ENCODE measurements around the gene PRKAG2.
A peak's percentile ranks its signal among the peaks of the same experiment; 100 is the strongest.
"Not testable (repeated sequence)": the region's sequence is repeated elsewhere in the genome, so short reads cannot be mapped to it uniquely, and the experiment has no call there.

PRKAG2 gene

GRCh38 chr7:151784853-151785680, 91.8 kb downstream of the PRKAG2 start:
- Histone ChIP-seq H3K4me2 (ENCODE audit: low read length) (no peak overlapping the region), H3K36me3 (replicated peaks; ENCODE audit: low read depth, low read length) (no peaks in the 10 kb centered on the region), H3K9me3 (ENCODE audit: insufficient read depth, low read length) (no peaks in the 10 kb centered on the region), H3K79me2 (ENCODE audit: low read length) (no peaks in the 10 kb centered on the region), H3K27ac (ENCODE audit: low read length) (no peak overlapping the region), H3K4me1 (ENCODE audit: low read length) (peaks cover 15% of the 10 kb centered on the region), H4K20me1 (ENCODE audit: insufficient read depth, low read length) (no peaks in the 10 kb centered on the region), H3K4me3 (ENCODE audit: low read length) (no peak overlapping the region), H3K27me3 (ENCODE audit: low read depth, low read length) (peaks cover 9% of the 10 kb centered on the region; the same call in 1 of the 2 replicates), H2AFZ (ENCODE audit: low read depth, low read length) (no peak overlapping the region), H3K9ac (ENCODE audit: low read length) (no peak overlapping the region)
- no peak for TF ChIP-seq CTCF (IDR thresholded peaks at IDR 0.05; ENCODE audit: low read depth, low read length)
- no peak for TF ChIP-seq EZH2phosphoT487 (IDR thresholded peaks at IDR 0.05; ENCODE audit: low read depth)

- TF ChIP-seq EZH2phosphoT487 (IDR thresholded peaks at IDR 0.05; ENCODE audit: low read depth) = no peak
- TF ChIP-seq CTCF (IDR thresholded peaks at IDR 0.05; ENCODE audit: low read depth, low read length) = no peak
- Histone ChIP-seq H3K27ac (ENCODE audit: low read length) (no peak overlapping the region), H3K9ac (ENCODE audit: low read length) (no peak overlapping the region), H2AFZ (ENCODE audit: low read depth, low read length) (no peak overlapping the region), H4K20me1 (ENCODE audit: insufficient read depth, low read length) (no peaks in the 10 kb centered on the region), H3K4me3 (ENCODE audit: low read length) (no peak overlapping the region), H3K4me1 (ENCODE audit: low read length) (peaks cover 9% of the 10 kb centered on the region), H3K27me3 (ENCODE audit: low read depth, low read length) (peaks cover 11% of the 10 kb centered on the region; the same call in 1 of the 2 replicates), H3K9me3 (ENCODE audit: insufficient read depth, low read length) (no peaks in the 10 kb centered on the region), H3K36me3 (replicated peaks; ENCODE audit: low read depth, low read length) (no peaks in the 10 kb centered on the region), H3K4me2 (ENCODE audit: low read length) (no peak overlapping the region), H3K79me2 (ENCODE audit: low read length) (no peaks in the 10 kb centered on the region)
Measured at GRCh38 chr7:151783958-151784575, 92.8 kb downstream of the PRKAG2 start.

- Histone ChIP-seq H3K27me3 (ENCODE audit: low read depth, low read length) (peaks cover 11% of the 10 kb centered on the region; the same call in 1 of the 2 replicates), H2AFZ (ENCODE audit: low read depth, low read length) (peak overlapping the region; percentile 91), H3K9me3 (ENCODE audit: insufficient read depth, low read length) (no peaks in the 10 kb centered on the region; the same call in 1 of the 2 replicates), H3K36me3 (replicated peaks; ENCODE audit: low read depth, low read length) (no peaks in the 10 kb centered on the region), H3K9ac (ENCODE audit: low read length) (peak overlapping the region; percentile 32), H3K4me3 (ENCODE audit: low read length) (peak overlapping the region; percentile 74), H3K4me1 (ENCODE audit: low read length) (peaks cover 4% of the 10 kb centered on the region; the same call in 1 of the 2 replicates), H4K20me1 (ENCODE audit: insufficient read depth, low read length) (no peaks in the 10 kb centered on the region), H3K79me2 (ENCODE audit: low read length) (no peaks in the 10 kb centered on the region), H3K4me2 (ENCODE audit: low read length) (peak overlapping the region; percentile 97), H3K27ac (ENCODE audit: low read length) (no peak overlapping the region)
- peak; percentile 92 for TF ChIP-seq CTCF (IDR thresholded peaks at IDR 0.05; ENCODE audit: low read depth, low read length)
- no peak for TF ChIP-seq EZH2phosphoT487 (IDR thresholded peaks at IDR 0.05; ENCODE audit: low read depth)
Measured at GRCh38 chr7:151782598-151783448, 94.1 kb downstream of the PRKAG2 start.

- H3K4me3 ChIP-seq (ENCODE audit: low read length) = peak overlapping the region; percentile 74
- not testable (repeated sequence) for H3K27ac ChIP-seq (ENCODE audit: low read length); H3K9ac ChIP-seq (ENCODE audit: low read length); H4K20me1 ChIP-seq (ENCODE audit: insufficient read depth, low read length); H3K4me1 ChIP-seq (ENCODE audit: low read length); H3K36me3 ChIP-seq (replicated peaks; ENCODE audit: low read depth, low read length); H3K27me3 ChIP-seq (ENCODE audit: low read depth, low read length); H3K79me2 ChIP-seq (ENCODE audit: low read length); H3K9me3 ChIP-seq (ENCODE audit: insufficient read depth, low read length)
- H2AFZ ChIP-seq (ENCODE audit: low read depth, low read length) = 0 out of 2 replicates have a peak overlapping the region, but pooled peaks have one; percentile 91
- H3K4me2 ChIP-seq (ENCODE audit: low read length) = peak overlapping the region; percentile 97
Measured at GRCh38 chr7:151782256-151782597, 94.7 kb downstream of the PRKAG2 start.
